ENCODE data around the gene CENATAC. TPM values are rescaled to one million over a fixed set of nuclear protein-coding genes. Genes with fewer than 3 reads are reported as not detected.

The CENATAC gene
- total RNA-seq, 4 donors from 2014 or later = 7.4 to 36.4 (median 16.1) TPM

- peak; percentile 95 to 96 for ATAC-seq
- H3K4me3 ChIP-seq = peak within 1 kb of the TSS; percentile 70 to 99 (median 90)
- intact Hi-C loops (cut with DNase I; ENCODE audit: low total_unique reads) = loop anchor here (1.0 to 5.0 kb wide), 2 partner anchors 20 to 91 kb away; partner anchors contain the start of genes BCL9L and CENATAC
- H3K27me3 ChIP-seq = no peaks in the 10 kb centered on the region
- peaks cover 38 to 50% of the 10 kb centered on the region in 2 donors for H3K4me1 ChIP-seq
- H3K9me3 ChIP-seq = no peaks in the 10 kb centered on the region
- peak; percentile 94 to 96 for DNase-seq
- peak within 1 kb of the TSS; percentile 95 to 98 (median 98) for H3K27ac ChIP-seq
- TF ChIP-seq CTCF (IDR thresholded peaks at IDR 0.05 in 4 of 5, conservative IDR thresholded peaks at IDR 0.05 in 1 of 5) (no peak), POLR2A (IDR thresholded peaks at IDR 0.05) (peak; percentile 85 to 88)
- peaks cover 0 to 49% of the 10 kb centered on the region in 2 donors for H3K36me3 ChIP-seq
- in situ Hi-C loops (cut with MboI; ENCODE audit: low sequenced_read_pairs in 4 of 4) = no loop called here
These were observed 20.4 kb downstream of the CENATAC start, which contains the start of the genes RPS25 and TRAPPC4 for GRCh38 chr11:119018074-119018938. Gene RPS25 (minus strand): TSS chr11:119018343. CDS start chr11:119018284, 59 bp downstream. Gene TRAPPC4 (plus strand): TSS chr11:119018766. CDS start chr11:119018796, 30 bp downstream.

GRCh38 chr11:119019996-119020395 lies 22.1 kb downstream of the CENATAC start:
- peaks cover 0 to 51% of the 10 kb centered on the region in 2 donors for H3K36me3 ChIP-seq
- TF ChIP-seq CTCF (IDR thresholded peaks at IDR 0.05 in 4 of 5, conservative IDR thresholded peaks at IDR 0.05 in 1 of 5) = no peak
- no peak for TF ChIP-seq POLR2A (IDR thresholded peaks at IDR 0.05)
- DNase-seq (no peak), ATAC-seq (no peak)
- peak overlapping the region; percentile 95 to 98 (median 98) for H3K27ac ChIP-seq
- H3K4me1 ChIP-seq = peaks cover 53 to 67% of the 10 kb centered on the region in 2 donors
- in situ Hi-C loops (cut with MboI; ENCODE audit: low sequenced_read_pairs in 4 of 4) = no loop called here
- no peaks in the 10 kb centered on the region for H3K9me3 ChIP-seq
- no peaks in the 10 kb centered on the region for H3K27me3 ChIP-seq
- peak overlapping the region; percentile 70 to 99 (median 90) for H3K4me3 ChIP-seq
- intact Hi-C loops (cut with DNase I; ENCODE audit: low total_unique reads) = loop anchor here (5.0 kb wide), 1 partner anchor 93 kb away; the partner anchor contains the start of gene BCL9L

GRCh38 chr11:119021631-119022030 lies 23.7 kb downstream of the CENATAC start:
- TF ChIP-seq POLR2A (IDR thresholded peaks at IDR 0.05) = no peak
- no peak for TF ChIP-seq CTCF (IDR thresholded peaks at IDR 0.05 in 4 of 5, conservative IDR thresholded peaks at IDR 0.05 in 1 of 5)
- ATAC-seq (no peak), DNase-seq (no peak)
- peaks cover 0 to 43% of the 10 kb centered on the region in 2 donors for H3K36me3 ChIP-seq
- H3K4me3 ChIP-seq = no peak overlapping the region
- H3K9me3 ChIP-seq = no peaks in the 10 kb centered on the region
- H3K4me1 ChIP-seq = peaks cover 55 to 71% of the 10 kb centered on the region in 2 donors
- peak overlapping the region in 3 of 4 donors; percentile 6 to 98 (median 20) for H3K27ac ChIP-seq
- no peaks in the 10 kb centered on the region for H3K27me3 ChIP-seq
- intact Hi-C loops (cut with DNase I; ENCODE audit: low total_unique reads) (no loop called here), in situ Hi-C loops (cut with MboI; ENCODE audit: low sequenced_read_pairs in 4 of 4) (no loop called here)

- no peak for ATAC-seq
- in situ Hi-C loops (cut with MboI; ENCODE audit: low sequenced_read_pairs in 4 of 4) (no loop called here), intact Hi-C loops (cut with DNase I; ENCODE audit: low total_unique reads) (no loop called here)
- Histone ChIP-seq H3K4me1 (peaks cover 68 to 83% of the 10 kb centered on the region in 2 donors), H3K27me3 (no peaks in the 10 kb centered on the region), H3K36me3 (peaks cover 0 to 43% of the 10 kb centered on the region in 2 donors), H3K9me3 (no peaks in the 10 kb centered on the region), H3K4me3 (no peak overlapping the region), H3K27ac (peak overlapping the region; percentile 92 to 98 (median 94))
- TF ChIP-seq CTCF (IDR thresholded peaks at IDR 0.05 in 4 of 5, conservative IDR thresholded peaks at IDR 0.05 in 1 of 5) = no peak
- TF ChIP-seq POLR2A (IDR thresholded peaks at IDR 0.05) = no peak
- DNase-seq = no peak
These were observed 25.8 kb downstream of the CENATAC start for GRCh38 chr11:119023741-119024140.
